ENCODE results near the gene MORF4L1. TPM values are rescaled to one million over a fixed set of nuclear protein-coding genes. Genes with fewer than 3 reads are reported as not detected.

MORF4L1 gene, protein sequence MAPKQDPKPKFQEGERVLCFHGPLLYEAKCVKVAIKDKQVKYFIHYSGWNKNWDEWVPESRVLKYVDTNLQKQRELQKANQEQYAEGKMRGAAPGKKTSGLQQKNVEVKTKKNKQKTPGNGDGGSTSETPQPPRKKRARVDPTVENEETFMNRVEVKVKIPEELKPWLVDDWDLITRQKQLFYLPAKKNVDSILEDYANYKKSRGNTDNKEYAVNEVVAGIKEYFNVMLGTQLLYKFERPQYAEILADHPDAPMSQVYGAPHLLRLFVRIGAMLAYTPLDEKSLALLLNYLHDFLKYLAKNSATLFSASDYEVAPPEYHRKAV
- total RNA-seq, result 280 and 326 TPM in 2 replicates

DNA sequence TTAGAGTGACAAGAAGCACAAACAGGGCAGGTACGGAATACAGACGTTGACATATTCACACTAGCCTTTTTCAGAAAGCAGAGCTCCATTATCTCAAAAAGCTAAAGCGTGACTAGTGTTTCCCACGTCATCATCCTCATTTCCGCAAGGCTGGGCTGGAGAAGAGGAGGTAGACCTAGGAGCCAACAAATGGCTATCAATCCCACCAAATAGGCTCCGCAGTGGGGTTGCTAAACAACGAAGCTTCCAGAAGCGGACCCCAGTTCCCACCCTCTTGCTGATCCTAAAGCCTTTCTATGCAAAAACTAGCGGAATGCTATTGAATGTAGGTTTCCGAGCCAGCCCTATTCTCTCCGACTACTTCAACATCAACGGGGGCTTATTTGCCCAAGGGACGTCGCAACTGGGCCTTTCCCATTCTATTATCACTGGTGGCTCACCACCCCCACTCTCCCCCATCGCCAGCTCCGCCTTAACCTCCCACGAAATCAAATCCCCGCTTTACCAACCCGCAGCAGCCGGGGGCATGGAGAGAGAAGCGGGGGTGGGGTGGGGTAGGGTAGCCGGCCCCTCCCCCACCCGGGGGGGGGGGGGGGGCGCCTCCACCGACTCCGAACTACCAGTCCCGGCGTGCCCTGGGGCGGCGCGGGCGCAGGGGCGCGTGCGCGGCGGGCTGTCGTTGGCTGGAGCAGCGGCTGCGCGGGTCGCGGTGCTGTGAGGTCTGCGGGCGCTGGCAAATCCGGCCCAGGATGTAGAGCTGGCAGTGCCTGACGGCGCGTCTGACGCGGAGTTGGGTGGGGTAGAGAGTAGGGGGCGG, at the start of gene MORF4L1:
MORF4L1 (plus strand) TSS at position 736 of the 817 bp plus-strand sequence. CDS start 128 bp downstream, outside the sequence.

DNA sequence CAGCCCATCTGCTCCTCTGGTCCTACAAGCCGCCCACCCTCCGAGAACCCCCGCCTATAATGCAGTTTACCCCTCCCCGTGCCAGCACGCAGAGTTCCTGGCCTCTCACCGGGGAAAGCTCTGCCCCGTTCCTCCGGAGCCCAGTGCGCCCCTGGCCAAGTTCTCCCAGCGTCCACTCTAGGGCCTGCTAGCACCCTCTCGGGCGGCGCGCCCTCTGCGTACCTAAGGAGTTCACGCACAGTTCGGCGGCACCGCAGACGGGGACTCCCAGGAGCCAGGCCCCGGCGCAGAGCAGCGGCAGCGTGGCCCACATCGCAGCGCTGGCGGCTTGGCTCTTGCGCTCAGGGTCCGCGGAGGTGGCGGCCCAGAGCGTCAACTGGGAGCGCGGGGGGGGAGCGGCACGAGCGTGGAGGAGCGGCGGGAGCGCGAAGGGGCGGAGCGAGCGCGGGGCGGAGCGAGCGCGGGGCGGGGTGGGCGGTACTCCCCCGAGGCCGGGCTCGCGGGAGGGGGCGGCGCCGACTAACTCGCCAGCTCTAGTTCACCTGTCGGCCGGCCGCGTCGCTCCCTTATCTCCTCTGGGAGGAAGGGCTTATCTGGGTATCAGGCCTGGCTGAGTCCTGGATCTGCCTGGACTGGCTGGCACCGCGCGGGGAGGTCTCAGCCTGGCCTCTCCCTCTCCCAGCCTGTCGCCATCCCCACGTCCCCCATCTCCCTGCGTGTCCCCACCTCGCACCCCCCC, 72.1 kb downstream of the MORF4L1 start, which contains the start of gene CTSH:
CTSH (minus strand) TSS at position 378 of the 739 bp plus-strand sequence; CDS start at position 313, 65 bp downstream.

Other genes starting within 250 kb of the MORF4L1 start
- not detected in 2 replicates for gene CHRNB4, start 231.7 kb upstream of the MORF4L1 start, total RNA-seq
- gene ADAMTS7, start 61.4 kb upstream of the MORF4L1 start, total RNA-seq, result 10.7 and 22.8 TPM in 2 replicates
- gene CTSH, start 72.2 kb downstream of the MORF4L1 start, total RNA-seq, result 1.0 and 1.6 TPM in 2 replicates
- not detected in 2 replicates for gene RASGRF1, start 217.9 kb downstream of the MORF4L1 start, total RNA-seq

Data from endothelial cell of coronary artery (primary cell).